ENCODE results near the gene ZNF14.

Gene ZNF14

GRCh38 chr19:19661675-19662251 lies 71.1 kb downstream of the ZNF14 start:
- POLR2A ChIA-PET, result interaction anchor here (0.9 to 2.4 kb wide), 2 partner anchors 9 to 114 kb away, joined by 3 to 10 read pairs; no protein-coding TSS in a partner anchor
- CTCF ChIA-PET, result interaction anchor here (1.0 to 1.6 kb wide), 4 partner anchors 8 to 129 kb away, joined by 3 to 8 read pairs (median 4); partner anchors contain the start of gene GMIP
- peaks cover 17 to 47% of the 10 kb centered on the region in 2 experiments; a peak in 2 of 3 replicates for H3K36me3 ChIP-seq (ENCODE audit: control insufficient read depth in 2 of 2, insufficient read depth in 1 of 2, low read length in 2 of 2)
- H3K9me3 ChIP-seq (ENCODE audit: control insufficient read depth, insufficient read depth, low read depth, low read length), result no peaks in the 10 kb centered on the region
- peaks cover 3% of the 10 kb centered on the region; the same call in 1 of the 2 replicates for H3K4me1 ChIP-seq (ENCODE audit: control insufficient read depth, insufficient read depth, low read length)
- H3K4me3 ChIP-seq (ENCODE audit: low read depth, low read length), result peak overlapping the region; percentile 99; the same call in 1 of the 2 replicates
- no peak for TF ChIP-seq ZNF701 (tag by site-specific recombination; IDR thresholded peaks at IDR 0.05)
- no peak for TF ChIP-seq ZBTB8A (tag by site-specific recombination; IDR thresholded peaks at IDR 0.05)
- TF ChIP-seq ZNF449 (tag by site-specific recombination; IDR thresholded peaks at IDR 0.05), result no peak
- TF ChIP-seq ZNF341 (tag by site-specific recombination; IDR thresholded peaks at IDR 0.05; ENCODE audit: low read depth), result 0 out of 2 replicates have a peak, but pooled peaks have one; percentile 15
- no peak for TF ChIP-seq ZBTB1 (tag by site-specific recombination; IDR thresholded peaks at IDR 0.05)
- 0 out of 2 replicates have a peak, but pooled peaks have one; percentile 27 for TF ChIP-seq ZBTB17 (tag by site-specific recombination; IDR thresholded peaks at IDR 0.05)
- TF ChIP-seq ZNF274 (IDR thresholded peaks at IDR 0.05; ENCODE audit: low read length), result no peak
- no peak for TF ChIP-seq ZNF274 (tag by site-specific recombination; IDR thresholded peaks at IDR 0.05; ENCODE audit: borderline replicate concordance)
- no peak for TF ChIP-seq ZNF292 (tag by site-specific recombination; IDR thresholded peaks at IDR 0.05; ENCODE audit: borderline replicate concordance, low read depth)
- no peak for TF ChIP-seq ZNF404 (tag by site-specific recombination; IDR thresholded peaks at IDR 0.05)
- TF ChIP-seq, protein P1, sequence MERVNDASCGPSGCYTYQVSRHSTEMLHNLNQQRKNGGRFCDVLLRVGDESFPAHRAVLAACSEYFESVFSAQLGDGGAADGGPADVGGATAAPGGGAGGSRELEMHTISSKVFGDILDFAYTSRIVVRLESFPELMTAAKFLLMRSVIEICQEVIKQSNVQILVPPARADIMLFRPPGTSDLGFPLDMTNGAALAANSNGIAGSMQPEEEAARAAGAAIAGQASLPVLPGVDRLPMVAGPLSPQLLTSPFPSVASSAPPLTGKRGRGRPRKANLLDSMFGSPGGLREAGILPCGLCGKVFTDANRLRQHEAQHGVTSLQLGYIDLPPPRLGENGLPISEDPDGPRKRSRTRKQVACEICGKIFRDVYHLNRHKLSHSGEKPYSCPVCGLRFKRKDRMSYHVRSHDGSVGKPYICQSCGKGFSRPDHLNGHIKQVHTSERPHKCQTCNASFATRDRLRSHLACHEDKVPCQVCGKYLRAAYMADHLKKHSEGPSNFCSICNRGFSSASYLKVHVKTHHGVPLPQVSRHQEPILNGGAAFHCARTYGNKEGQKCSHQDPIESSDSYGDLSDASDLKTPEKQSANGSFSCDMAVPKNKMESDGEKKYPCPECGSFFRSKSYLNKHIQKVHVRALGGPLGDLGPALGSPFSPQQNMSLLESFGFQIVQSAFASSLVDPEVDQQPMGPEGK (tag by site-specific recombination; IDR thresholded peaks at IDR 0.05), result no peak
- no peak for TF ChIP-seq ZSCAN16 (tag by site-specific recombination; IDR thresholded peaks at IDR 0.05)
- no peak for TF ChIP-seq ZNF221 (tag by site-specific recombination; IDR thresholded peaks at IDR 0.05; ENCODE audit: borderline replicate concordance)
- TF ChIP-seq, protein P2, sequence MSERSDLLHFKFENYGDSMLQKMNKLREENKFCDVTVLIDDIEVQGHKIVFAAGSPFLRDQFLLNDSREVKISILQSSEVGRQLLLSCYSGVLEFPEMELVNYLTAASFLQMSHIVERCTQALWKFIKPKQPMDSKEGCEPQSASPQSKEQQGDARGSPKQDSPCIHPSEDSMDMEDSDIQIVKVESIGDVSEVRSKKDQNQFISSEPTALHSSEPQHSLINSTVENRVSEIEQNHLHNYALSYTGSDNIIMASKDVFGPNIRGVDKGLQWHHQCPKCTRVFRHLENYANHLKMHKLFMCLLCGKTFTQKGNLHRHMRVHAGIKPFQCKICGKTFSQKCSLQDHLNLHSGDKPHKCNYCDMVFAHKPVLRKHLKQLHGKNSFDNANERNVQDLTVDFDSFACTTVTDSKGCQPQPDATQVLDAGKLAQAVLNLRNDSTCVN (tag by site-specific recombination; optimal IDR thresholded peaks at IDR 0.05), result no peak
- no peak for TF ChIP-seq ZNF791 (tag by site-specific recombination; IDR thresholded peaks at IDR 0.05)
- no peak for TF ChIP-seq ZNF133 (tag by site-specific recombination; IDR thresholded peaks at IDR 0.05)
- no peak for TF ChIP-seq ZNF660 (tag by site-specific recombination; IDR thresholded peaks at IDR 0.05)
- no peak overlapping the region for H3K27ac ChIP-seq (ENCODE audit: extremely low read depth, low read depth, low read length)

DNA sequence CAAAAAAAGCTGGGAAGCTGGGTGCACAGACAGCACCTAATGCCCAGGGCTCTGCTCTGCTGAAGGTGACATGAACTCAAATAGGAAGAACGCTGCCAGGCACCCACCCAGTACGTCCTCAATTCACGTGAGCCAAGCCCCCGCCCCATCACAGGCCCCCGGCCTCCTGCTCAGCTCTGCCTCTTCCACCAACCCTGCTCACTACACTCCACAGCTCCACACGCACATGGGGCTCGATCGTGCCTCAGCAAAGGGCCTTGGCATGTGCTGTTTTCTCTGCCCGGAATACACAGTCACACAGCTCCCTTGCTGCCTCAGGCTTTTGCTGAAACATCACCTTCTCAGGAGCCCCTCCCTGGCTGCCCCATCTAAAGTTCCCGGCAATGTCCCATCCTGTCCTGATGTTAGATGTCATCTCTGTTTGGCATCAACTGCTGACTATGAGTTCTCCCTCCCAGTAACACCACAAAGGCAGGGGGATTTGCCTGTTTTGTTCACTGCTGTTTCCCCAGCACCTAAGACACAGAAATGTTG lies 71.7 kb downstream of the ZNF14 start:
- Histone ChIP-seq H3K4me1 (ENCODE audit: control insufficient read depth, insufficient read depth, low read length) (peaks cover 3% of the 10 kb centered on the region; the same call in 1 of the 2 replicates), H3K36me3 (ENCODE audit: control insufficient read depth in 2 of 2, insufficient read depth in 1 of 2, low read length in 2 of 2) (peaks cover 21 to 52% of the 10 kb centered on the region in 2 experiments; a peak in 2 of 3 replicates), H3K4me3 (ENCODE audit: low read depth, low read length) (no peak overlapping the region), H3K27ac (ENCODE audit: extremely low read depth, low read depth, low read length) (no peak overlapping the region), H3K9me3 (ENCODE audit: control insufficient read depth, insufficient read depth, low read depth, low read length) (no peaks in the 10 kb centered on the region)
- TF ChIP-seq ZBTB8A (tag by site-specific recombination; IDR thresholded peaks at IDR 0.05) (no peak), ZNF558 (tag by site-specific recombination; IDR thresholded peaks at IDR 0.05) (no peak), ZNF214 (tag by site-specific recombination; IDR thresholded peaks at IDR 0.05; ENCODE audit: borderline replicate concordance) (no peak), ZFP37 (tag by site-specific recombination; IDR thresholded peaks at IDR 0.05) (no peak), KLF9 (tag by site-specific recombination; IDR thresholded peaks at IDR 0.05; ENCODE audit: low read depth) (no peak), ZEB2 (tag by site-specific recombination; IDR thresholded peaks at IDR 0.05) (no peak), ZNF266 (tag by site-specific recombination; IDR thresholded peaks at IDR 0.05; ENCODE audit: low read depth) (no peak), ZNF768 (tag by site-specific recombination; IDR thresholded peaks at IDR 0.05) (no peak), ZNF629 (tag by site-specific recombination; IDR thresholded peaks at IDR 0.05) (no peak), ZNF660 (tag by site-specific recombination; IDR thresholded peaks at IDR 0.05) (no peak)
- ChIA-PET POLR2A (interaction anchor here (1.6 kb wide), 1 partner anchor 10 kb away, joined by 6 read pairs; no protein-coding TSS in a partner anchor), CTCF (interaction anchor here (0.6 to 1.6 kb wide), 2 partner anchors 17 to 1698 kb away, joined by 6 to 8 read pairs; partner anchors contain the start of gene GMIP)

All from HEK293 (cell line).